CD4-positive, alpha-beta T cell treated with Interleukin-12 subunit alpha and Interleukin-12 subunit beta, for 1 hour (primary cell): ENCODE measurements around the gene ABCB11.
"Not testable (repeated sequence)": the region's sequence is repeated elsewhere in the genome, so short reads cannot be mapped to it uniquely, and the experiment has no call there.

Experiments used
- DNase-seq: peaks from one replicate; pipeline ENCODE4 v3.0.0-alpha.2; 2020

ABCB11 gene

DNA sequence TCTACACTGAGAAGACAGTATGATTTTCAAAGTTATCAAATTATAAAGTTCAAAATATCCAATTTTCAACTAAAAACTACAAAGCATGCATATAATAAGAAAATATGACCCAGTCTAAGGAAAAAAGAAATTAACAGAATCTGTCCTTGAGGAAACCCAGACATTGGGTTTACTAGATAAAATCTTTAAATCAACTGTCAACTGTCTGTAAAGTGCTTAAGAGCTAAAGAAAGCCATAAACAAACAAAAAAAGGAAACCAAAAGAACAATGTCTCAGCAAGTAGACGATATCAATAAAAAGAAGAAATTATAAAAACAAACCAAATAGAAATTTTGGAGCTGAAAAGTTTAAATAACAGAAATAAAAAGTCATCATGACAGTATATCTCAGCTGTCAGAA is 10.5 kb upstream of the ABCB11 start:
- DNase-seq, result no peak

- no peak for DNase-seq
These were observed 8.6 kb upstream of the ABCB11 start for GRCh38 chr2:169039702-169040101.

DNA sequence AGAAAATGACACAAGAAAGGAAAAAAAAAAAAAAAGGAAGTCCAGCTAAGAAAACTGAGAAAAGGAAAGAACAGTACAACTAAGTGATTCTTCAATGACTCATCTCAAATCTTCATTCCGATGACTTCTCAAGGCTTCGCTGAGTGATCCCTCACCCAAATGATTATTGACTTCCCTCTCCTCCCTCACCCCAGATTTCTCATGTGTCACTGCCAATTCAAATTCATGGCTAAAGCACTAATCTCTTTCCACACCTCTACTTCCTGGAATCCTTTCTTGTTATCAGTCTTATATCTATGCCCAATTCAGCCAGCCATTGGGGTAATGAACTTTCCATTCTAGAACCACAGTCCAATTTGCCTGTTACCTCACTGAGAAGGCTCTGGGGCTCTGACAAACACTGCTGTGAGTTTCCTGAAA is 7.2 kb upstream of the ABCB11 start:
- DNase-seq, result no peak

DNA sequence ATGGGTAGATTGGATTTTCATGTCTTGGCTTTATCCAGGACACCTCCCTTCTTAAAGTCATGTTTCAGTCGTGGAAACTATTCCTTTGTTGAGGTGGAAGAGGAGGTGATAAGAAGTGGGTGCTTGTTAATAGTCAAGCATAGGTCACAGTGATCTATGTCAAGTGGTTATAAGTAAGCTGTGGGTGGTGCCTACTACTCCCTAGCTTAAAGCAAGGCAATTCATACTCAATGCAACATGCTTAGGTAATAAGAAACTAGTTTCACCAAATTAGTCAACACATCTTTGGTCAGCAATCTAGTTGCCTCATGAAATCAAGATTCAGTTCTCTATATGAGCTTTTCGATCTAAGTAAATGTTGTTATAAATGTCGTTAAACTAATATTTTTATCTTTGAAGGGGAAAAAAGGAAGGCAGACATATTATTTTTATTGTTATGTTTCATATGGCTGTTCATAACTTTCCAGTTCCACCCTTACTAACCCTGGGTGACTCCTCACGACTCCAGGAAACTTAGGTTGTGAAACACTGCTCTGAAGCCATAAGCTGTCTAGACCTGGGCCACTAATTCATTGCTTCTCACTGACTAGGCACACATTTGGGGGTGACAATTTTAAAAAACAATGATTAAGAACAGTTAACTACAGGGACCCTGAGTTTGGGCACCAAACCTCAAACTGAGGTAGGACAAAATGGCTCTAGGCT is 5.8 kb upstream of the ABCB11 start:
- no peak for DNase-seq

DNA sequence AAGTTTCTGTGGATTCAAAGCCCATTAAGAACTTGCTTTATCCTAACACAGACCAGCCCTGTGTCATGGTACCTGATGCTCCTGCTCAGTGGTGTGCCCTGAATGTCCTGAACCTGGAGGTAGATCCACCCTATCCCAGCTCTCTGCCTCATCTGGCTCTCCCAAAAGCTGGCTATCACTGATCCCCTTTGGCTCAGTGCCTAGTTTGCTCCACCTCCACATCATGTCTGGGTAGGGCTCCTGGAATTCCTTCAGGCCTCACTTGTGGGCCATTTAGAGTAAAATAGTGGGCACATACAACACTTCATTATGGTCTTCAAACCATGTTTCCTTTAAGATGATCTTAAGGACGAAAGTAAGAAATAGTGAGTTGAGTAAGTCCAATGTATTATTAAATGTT is 4.8 kb upstream of the ABCB11 start:
- no peak for DNase-seq

GRCh38 chr2:169034984-169035544 is 3.9 kb upstream of the ABCB11 start:
- DNase-seq, result no peak

DNA sequence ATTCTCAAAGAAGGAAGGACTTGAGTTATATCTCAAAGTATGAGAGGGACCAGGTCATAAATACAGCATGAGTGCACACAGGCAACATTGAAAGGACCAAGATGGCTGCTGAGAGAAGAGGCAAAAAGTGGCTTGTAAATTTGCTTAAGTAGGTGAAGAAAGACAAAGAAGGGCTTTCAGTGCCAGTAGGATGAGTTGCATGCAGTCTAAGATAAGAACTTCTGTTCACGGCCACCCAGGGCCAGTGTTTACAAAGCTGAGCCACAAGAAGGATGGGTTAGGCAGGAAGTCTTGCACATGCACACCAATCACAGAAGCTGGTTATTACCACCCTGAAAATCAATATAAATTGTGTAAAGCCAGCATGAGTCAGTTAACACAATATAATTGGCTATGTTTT is 3.1 kb upstream of the ABCB11 start:
- no peak for DNase-seq

GRCh38 chr2:169029341-169029740 is 1.8 kb downstream of the ABCB11 start:
- no peak for DNase-seq

DNA sequence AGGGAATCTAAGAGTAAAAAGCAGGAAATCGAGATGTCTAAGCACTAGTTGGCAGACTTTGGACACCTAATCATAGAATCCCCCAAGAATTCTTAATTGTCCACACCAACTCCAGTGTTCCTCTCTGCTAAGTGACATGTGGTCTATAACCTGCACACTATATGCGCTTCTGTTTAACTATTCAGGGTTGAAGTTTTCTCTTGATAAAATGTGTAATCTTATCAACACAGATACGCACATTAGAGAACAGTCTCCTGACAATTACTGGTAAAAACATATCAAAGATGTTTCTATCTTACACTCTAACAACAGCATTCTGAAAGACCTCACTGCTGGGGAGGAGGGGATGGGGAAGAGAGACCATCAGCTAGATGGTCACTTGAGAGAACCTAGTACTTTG is 3.9 kb downstream of the ABCB11 start:
- no peak for DNase-seq

DNA sequence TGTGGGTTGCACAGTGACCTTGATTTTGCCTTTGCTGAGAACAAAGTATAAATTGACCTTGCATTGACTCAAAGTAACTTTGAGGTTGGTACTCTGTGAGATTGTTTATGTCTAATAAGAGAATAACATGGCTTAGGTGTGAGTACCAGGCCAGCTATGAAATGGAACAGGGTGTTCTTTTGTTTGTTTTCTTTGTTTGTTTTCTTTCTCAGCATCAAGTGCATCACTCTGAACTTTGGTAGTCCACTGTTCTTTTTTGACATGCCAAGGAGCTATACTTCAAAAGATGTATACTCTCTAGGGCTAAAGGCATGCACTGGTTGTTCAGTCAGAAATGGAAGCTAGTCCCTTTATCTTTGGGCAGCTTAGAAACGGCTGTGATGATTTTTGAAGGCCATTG is 5.1 kb downstream of the ABCB11 start:
- DNase-seq, result no peak

DNA sequence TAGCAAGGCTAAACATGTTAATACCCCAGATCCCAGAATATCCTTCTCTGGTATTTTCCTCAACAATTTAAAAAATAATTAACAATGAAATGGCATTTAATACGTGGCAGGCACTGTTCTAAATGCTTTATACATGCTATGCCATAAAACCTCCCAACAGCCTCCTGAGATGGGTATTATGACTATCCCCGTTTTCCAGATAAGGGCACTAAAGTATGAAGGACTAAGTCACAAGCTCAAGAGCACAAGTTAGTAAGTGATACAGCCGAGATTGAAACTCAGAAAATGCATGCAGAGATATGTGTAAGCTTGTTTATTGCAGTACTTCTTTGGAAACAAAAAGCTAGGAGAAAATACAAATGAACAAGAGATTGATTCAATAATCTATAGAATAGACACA is 8.0 kb downstream of the ABCB11 start:
- no peak for DNase-seq

GRCh38 chr2:169018390-169018789 is 12.7 kb downstream of the ABCB11 start:
- no peak for DNase-seq

DNA sequence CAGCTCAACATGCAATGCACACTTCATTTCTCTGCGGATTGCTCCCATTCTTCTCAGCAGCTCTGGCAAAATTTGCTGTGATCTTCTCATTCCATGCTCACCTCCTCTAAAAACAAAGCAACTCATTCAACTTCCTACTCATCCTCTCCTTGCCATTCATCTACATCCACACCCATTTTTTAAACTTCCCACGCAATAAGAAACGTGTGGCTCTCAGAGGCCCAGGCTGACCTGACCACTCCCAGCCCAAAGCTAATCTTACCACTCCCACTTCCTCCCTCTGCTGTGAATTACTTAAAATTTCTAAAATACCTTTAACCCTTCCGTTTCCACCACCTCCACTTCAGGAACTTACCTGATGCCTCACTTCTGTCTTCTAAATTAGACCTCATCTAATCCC is 15.2 kb downstream of the ABCB11 start:
- DNase-seq, result no peak

DNA sequence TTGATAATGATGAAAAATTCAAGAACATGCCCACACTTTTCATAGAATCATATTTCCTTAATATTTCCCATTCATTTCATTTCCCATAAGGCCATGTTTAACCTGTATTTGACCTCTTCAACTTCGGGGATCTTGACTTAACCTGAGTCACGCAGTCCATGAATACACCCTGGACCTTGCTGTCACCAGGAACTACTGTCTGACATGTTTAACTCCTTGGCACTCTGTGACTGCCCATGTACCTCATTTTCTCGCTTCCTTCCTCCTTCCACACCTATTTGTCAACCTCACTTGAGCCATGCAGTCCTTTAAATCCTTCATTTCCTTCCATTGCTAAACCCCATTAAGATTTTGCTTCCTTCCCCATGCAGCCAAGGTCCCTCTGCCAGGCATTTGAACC is 16.3 kb downstream of the ABCB11 start:
- DNase-seq, result no peak

DNA sequence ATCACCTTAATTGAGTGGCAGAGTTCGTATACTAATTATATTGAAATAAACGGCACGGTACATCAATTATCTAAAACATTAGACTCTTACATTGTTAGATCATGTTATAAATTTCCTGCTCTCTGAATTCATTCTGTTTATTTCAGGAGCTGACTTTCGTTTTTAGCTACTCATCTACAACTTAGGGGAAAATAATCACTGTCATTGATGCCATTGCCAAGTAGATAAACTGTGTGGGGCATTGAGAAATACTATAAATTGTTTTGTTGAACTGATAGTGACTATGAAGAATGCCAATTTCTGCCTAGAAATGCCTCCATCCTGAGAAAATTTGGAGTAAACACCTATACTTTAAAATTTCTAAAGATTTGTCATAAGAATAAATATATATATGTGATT is 17.5 kb downstream of the ABCB11 start:
- no peak for DNase-seq

GRCh38 chr2:169012812-169013627 is 18.1 kb downstream of the ABCB11 start:
- no peak for DNase-seq

DNA sequence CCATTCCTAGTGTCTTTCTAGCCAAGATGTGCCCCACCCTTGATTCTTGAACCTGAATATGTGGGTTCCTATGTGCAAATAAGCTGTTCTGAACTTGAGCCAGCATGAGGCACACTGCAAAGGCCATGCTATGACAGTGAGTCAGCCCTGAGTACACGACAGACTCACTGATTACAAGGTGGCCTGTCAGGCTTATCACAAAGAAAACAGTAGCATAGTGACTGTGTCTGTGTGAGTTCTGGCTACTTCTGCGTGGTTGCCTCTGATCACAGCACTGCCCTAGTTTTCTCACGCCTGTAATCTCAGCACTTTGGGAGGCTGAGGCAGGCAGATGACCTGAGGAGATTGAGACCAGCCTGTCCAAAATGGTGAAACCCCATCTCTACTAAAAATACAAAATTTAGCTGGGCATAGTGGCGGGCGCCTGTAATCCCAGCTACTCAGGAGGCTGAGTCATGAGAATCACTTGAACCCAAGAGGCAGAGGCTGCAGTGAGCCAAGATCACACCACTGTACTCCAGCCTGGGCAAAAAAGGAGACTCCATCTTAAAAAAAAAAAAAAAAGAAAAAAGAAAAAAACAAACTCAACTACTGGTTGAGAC is 18.8 kb downstream of the ABCB11 start:
- DNase-seq, result not testable (repeated sequence)

GRCh38 chr2:169011698-169012097 is 19.4 kb downstream of the ABCB11 start:
- no peak for DNase-seq

- no peak for DNase-seq
These were observed 20.3 kb downstream of the ABCB11 start for GRCh38 chr2:169010633-169011460.

DNA sequence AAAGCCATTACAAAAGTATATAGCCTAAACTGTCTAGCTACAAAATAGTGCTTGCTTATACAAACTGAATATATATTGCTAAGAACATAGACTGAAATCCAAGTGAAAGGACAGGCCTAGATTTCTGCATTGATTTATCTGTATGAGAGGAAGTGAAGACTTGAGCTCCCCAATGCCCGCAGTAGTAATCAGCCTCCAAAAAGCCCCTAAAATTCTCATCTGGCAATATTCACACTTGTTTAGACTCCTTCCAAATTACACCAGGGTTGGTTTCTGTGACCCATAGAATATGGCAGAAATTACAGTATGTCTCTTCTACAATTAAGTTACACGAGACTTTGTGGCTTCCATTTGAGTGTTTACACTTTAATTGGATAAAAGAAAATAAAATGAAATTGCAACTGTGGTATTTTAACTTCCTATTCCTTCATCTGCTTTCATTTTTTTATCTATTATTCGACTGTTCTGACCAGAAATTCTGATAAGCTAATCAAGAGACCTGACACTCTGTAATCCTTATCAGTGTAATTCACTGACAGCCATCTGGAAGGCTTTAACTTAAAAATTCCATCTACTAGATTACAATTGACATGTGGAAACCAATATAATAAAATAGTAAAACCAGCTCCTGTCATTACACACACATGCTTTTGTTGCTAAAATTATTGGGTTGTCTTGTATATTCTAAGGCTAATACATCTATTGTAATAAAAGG is 21.1 kb downstream of the ABCB11 start:
- DNase-seq, result no peak

DNA sequence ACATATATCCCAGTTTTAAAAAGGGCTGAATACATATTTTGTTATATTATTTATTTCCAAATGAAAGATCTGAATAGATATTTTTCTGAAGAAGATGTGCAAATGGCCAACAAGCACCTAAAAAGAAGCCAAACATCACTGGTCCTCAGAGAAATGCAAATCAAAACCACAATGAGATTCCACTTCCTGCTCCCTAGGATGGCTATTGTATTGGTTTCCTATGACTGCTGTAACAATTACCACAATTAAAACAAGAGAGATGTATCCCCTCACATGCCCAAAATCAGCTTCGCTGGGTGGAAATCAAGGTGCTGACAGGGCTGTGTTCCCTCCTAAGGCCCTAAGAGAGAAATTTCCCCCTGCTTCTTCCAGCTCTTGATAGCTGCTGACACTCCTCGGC is 23.2 kb downstream of the ABCB11 start:
- no peak for DNase-seq

- no peak for DNase-seq
These were observed 23.8 kb downstream of the ABCB11 start for GRCh38 chr2:169007356-169007755.
